HG03520 (cell line): ENCODE measurements around the gene OR5B2.
"Not testable (repeated sequence)": the region's sequence is repeated elsewhere in the genome, so short reads cannot be mapped to it uniquely, and the experiment has no call there.

Experiments
- ATAC-seq: cut with Tn5 transposase; IDR thresholded peaks from one replicate; pipeline ENCODE4 v1.9.1; 2021; ENCODE audit warnings: mild to moderate bottlenecking, moderate library complexity; ENCODE audit not compliant: unreplicated experiment

The OR5B2 gene

DNA sequence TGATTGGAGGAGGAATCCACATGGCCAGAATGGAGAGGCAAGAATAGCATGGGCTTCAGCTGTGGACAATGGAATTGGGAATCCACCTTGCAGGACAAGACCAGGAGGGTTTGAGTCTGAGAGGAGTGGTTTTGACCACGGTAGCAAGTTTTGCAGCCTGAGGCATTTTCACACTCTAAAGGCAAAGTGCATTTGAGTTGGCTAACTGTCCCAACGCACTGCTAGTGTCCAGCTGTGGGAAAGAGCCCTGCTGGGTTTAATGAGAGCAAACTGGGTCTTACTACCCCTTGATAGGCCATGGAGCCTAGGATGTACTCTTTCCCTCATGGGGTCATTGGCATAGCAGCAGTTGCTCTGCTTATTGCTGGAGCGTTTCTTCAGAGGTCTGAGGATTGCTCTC, at the start of gene OR5B2:
OR5B2 (minus strand) TSS at position 101 of the 400 bp plus-strand sequence. CDS start 4,860 bp downstream, outside the sequence.
- ATAC-seq, result no peak

GRCh38 chr11:58471892-58472291, 44.0 kb upstream of the OR5B2 start:
- no peak for ATAC-seq

DNA sequence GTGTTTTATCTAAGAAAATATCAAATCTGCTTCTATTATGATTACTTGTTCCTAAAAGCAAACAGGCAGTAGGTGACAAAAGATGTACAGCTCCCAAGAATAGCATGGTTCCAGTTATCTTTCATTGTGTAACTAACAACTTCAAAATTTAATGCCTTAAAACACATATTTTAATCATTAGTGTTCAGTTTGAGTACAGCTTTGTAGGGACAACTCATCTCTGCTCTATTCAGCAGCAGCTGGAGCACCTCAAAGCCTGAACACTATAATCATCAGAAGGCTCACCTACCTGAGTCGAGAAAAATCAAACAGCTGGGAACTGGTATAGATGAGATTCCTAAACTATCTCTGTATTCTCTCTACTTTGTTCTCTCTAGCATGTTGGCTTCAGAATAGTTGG, 38.4 kb upstream of the OR5B2 start:
- no peak for ATAC-seq

- ATAC-seq, result no peak
Measured at GRCh38 chr11:58465690-58466089, 37.8 kb upstream of the OR5B2 start.

DNA sequence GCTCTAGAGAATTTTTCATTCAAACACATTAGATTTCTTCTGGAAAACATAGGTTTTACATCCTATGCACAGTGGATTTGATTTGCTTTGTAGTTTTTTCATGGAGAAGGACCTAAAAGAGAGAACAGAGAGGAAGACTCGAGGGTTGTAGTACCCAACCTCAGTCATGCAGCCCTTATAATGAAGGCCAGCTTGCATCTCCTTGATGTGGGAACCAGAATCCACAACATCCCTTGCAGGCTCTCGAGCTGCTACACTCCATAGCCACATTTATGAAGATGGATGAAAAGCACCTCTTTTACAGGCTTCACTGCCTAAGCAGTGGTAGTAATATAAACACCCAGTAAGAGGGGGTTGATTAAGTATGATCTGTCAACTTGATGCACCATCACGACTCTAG, 23.7 kb upstream of the OR5B2 start:
- no peak for ATAC-seq

- ATAC-seq, result no peak
Measured at GRCh38 chr11:58446294-58446693, 18.4 kb upstream of the OR5B2 start.

DNA sequence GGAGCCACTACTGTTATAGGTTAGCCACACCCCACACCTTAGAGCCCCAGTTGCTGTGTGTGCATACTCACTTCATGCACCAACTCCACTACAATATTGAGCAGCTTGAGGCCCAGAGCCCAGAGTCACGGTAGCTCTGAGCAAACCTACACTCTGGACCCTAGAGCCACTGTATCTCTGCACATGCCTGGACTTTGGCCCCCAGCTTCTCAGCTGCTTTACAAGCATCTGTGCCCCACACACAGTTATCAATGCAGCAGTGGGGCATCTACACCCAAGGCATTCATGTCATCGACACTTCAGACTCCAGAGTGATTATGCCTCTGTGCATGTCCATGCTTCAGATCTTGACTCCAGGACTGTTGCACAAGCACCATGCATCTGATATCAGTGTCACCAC, 16.4 kb upstream of the OR5B2 start:
- ATAC-seq, result no peak

DNA sequence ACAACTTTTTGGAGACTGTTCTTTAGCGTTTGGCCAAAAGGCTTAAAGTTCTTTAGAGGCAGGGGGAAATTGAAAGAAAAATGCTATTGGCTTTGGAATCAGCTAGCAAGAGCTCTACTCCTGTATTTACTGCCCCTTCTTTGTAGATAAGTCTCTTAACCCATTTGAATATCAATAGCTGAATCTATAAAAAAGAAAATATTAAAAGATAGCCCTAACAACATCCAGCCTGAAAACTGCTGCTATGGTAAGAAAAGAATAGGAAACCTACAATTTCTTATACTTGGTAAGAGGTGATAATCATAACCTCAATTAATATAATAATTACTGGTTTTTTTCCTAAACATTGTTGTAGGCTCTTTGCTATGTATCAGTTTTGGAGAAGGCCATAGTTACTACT, 14.2 kb upstream of the OR5B2 start, which contains the start of gene OR5B12:
OR5B12 (minus strand) TSS at position 101 of the 400 bp plus-strand sequence. CDS start 2,085 bp downstream, outside the sequence.
- no peak for ATAC-seq

GRCh38 chr11:58438486-58438885, 10.6 kb upstream of the OR5B2 start:
- ATAC-seq, result no peak

- ATAC-seq, result no peak
Measured at GRCh38 chr11:58434217-58434616, 6.3 kb upstream of the OR5B2 start.

DNA sequence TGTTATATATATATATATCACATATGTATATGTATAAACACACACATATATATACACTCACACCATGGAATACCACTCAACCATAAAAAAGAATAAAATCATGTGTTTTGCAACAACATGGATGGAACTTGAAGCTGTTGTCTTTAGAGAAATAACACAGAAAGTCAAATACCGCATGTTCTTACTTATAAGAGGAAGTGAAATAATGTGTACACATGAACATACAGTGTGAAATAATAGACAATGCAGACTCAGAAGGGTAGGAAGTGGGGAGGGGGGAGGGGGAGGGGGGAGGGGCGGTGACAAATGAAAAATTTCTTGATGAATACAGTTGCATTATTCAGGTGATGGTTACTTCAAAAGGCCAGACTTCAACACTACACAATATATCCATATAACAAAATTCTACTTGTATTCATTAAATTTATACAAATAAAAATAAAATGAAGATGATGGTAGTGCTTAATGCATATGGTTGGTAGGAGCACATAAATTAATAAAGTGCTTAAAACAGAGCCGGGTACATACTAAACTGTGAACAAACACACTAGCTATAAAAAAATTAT, 5.8 kb upstream of the OR5B2 start:
- peak; percentile 90 for ATAC-seq

DNA sequence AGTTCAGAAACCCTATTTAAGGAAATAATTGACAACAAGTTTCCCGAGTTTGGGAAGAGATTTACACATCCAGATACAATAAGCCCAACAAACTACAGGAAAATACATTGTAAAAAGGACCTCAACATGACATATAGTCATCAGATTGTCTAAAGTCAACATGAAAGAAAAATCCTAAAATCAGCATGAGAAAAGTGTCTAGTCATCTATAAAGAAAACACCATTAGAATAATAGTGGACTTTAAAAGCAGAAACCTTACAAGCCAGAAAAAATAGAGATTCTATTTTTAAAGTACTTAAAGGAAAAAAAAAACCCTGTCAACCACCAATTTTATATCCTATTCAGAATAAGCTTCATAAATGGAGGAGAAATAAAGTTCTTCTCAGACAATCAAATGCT, 1.4 kb upstream of the OR5B2 start:
- no peak for ATAC-seq

DNA sequence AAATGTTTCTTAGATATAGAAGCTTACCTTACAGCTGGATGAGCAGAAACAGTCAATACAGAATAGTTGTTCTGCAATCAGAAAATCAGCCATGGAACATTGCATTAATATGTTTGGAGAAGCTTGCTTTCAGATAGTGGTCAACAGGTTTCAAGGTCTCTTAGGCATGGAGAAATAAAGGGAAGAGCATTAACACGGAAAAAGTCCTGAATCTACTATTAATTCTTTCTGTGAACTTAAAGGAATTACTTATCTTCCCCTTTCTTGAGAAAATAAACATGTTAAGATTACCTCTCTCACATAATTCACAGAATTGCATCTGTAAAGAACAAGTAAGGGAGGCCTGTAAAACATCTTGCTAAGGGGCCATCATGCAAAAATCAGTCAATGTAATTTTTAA, 21.1 kb downstream of the OR5B2 start, which contains the start of gene OR5B3:
OR5B3 (minus strand) TSS at position 101 of the 400 bp plus-strand sequence. CDS start 3,465 bp downstream, outside the sequence.
- ATAC-seq, result no peak

DNA sequence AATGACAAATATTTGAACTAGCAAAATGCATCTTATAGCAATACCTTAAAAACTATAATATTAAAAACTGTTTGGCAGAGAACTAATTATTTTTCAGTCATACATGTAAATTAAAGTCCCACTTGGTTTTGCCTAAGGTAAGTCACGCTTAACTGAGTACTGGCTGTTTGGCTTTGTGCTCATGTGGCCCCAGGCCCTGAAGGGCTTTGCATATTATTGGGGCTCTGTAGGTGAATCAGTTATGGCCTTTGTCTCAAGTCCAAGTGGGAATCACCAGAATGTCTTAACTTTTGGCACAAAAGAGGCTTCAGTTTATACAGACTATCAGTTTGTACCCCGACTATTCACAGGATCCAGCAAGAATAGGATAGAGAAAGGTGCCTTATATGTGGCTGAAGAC, 28.3 kb downstream of the OR5B2 start:
- ATAC-seq, result not testable (repeated sequence)

- ATAC-seq, result no peak
Measured at GRCh38 chr11:58395581-58395980, 32.3 kb downstream of the OR5B2 start.

GRCh38 chr11:58394195-58394594, 33.7 kb downstream of the OR5B2 start:
- no peak for ATAC-seq

DNA sequence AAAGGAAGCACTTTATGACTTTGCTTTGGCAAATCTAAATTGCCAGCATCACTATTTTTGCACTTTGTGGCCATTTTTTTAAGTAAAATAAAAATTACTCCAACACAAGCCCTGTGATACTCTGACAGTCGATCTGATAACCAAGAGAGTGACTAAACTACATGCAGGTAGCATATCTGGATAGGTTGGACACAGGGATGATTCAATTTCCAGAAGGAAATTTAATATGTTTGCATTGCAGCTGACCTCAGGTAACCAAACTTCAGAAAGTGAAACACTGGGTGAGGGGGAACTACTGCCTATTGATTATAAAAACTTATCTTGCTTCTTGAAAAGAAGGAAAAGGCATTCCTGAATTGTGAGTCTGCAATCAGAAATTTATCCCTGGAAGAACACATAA, 35.2 kb downstream of the OR5B2 start:
- ATAC-seq, result no peak

- ATAC-seq, result no peak
Measured at GRCh38 chr11:58391879-58392278, 36.0 kb downstream of the OR5B2 start.

DNA sequence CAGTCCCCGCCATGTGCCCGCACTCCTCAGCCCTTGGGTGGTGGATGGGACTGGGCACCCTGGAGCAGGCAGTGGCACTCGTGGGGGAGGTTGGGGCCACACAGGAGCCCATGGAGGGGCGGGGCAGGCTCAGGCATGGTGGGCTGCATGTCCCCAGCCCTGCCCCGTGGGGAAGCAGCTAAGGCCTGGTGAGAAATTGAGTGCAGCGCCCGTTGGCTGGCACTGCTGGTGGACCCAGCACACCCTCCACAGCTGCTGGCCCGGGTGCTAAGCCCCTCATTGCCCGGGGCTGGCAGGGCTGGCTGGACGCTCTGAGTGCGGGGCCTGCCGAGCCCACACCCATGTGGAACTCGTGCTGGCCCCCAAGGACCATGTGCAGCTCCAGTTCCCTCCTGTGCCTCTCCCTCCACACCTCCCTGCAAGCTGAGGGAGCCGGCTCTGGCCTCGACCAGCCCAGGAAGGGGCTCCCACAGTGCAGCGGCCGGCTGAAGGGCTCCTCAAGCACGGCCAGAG, 37.3 kb downstream of the OR5B2 start:
- ATAC-seq, result no peak
